HG03558 (cell line): ENCODE results near the gene NPSR1.
"Not testable (repeated sequence)": the region's sequence is repeated elsewhere in the genome, so short reads cannot be mapped to it uniquely, and the experiment has no call there.

Source experiments
- ATAC-seq: cut with Tn5 transposase; IDR thresholded peaks from one replicate; pipeline ENCODE4 v1.9.1; 2021; ENCODE audit warnings: moderate number of reproducible peaks; ENCODE audit not compliant: unreplicated experiment; ENCODE audit errors: extremely low read depth

NPSR1 gene

GRCh38 chr7:34756025-34756437, 98.0 kb downstream of the NPSR1 start:
- ATAC-seq, result no peak

- no peak for ATAC-seq
These were observed 98.7 kb downstream of the NPSR1 start for GRCh38 chr7:34756691-34757090.

- no peak for ATAC-seq
These were observed 99.6 kb downstream of the NPSR1 start for GRCh38 chr7:34757570-34758110.

- ATAC-seq, result peak; percentile 37
These were observed 100.1 kb downstream of the NPSR1 start for GRCh38 chr7:34758111-34758601.

- no peak for ATAC-seq
These were observed 101.6 kb downstream of the NPSR1 start for GRCh38 chr7:34759477-34760125.

- ATAC-seq, result no peak
These were observed 102.3 kb downstream of the NPSR1 start for GRCh38 chr7:34760271-34760670.

- no peak for ATAC-seq
These were observed 103.2 kb downstream of the NPSR1 start for GRCh38 chr7:34761206-34761605.

- ATAC-seq, result no peak
These were observed 103.6 kb downstream of the NPSR1 start for GRCh38 chr7:34761627-34762026.

GRCh38 chr7:34762764-34763163, 104.7 kb downstream of the NPSR1 start:
- ATAC-seq, result no peak

- ATAC-seq, result no peak
These were observed 114.4 kb downstream of the NPSR1 start for GRCh38 chr7:34772296-34772938.

- no peak for ATAC-seq
These were observed 118.8 kb downstream of the NPSR1 start for GRCh38 chr7:34776748-34777358.

GRCh38 chr7:34780546-34780945, 122.5 kb downstream of the NPSR1 start:
- ATAC-seq, result no peak

- ATAC-seq, result no peak
These were observed 129.6 kb downstream of the NPSR1 start for GRCh38 chr7:34787586-34787985.

GRCh38 chr7:34806831-34807230, 148.8 kb downstream of the NPSR1 start:
- ATAC-seq, result no peak

GRCh38 chr7:34807548-34808340, 149.7 kb downstream of the NPSR1 start:
- no peak for ATAC-seq

- ATAC-seq, result not testable (repeated sequence)
These were observed 156.3 kb downstream of the NPSR1 start for GRCh38 chr7:34814203-34814842.

- ATAC-seq, result no peak
These were observed 164.0 kb downstream of the NPSR1 start for GRCh38 chr7:34821932-34822558.

- peak; percentile 79 for ATAC-seq
These were observed 165.7 kb downstream of the NPSR1 start for GRCh38 chr7:34823650-34824258.

GRCh38 chr7:34825221-34825620, 167.2 kb downstream of the NPSR1 start:
- no peak for ATAC-seq
